ENCODE results near the gene SORT1.

Gene SORT1

DNA sequence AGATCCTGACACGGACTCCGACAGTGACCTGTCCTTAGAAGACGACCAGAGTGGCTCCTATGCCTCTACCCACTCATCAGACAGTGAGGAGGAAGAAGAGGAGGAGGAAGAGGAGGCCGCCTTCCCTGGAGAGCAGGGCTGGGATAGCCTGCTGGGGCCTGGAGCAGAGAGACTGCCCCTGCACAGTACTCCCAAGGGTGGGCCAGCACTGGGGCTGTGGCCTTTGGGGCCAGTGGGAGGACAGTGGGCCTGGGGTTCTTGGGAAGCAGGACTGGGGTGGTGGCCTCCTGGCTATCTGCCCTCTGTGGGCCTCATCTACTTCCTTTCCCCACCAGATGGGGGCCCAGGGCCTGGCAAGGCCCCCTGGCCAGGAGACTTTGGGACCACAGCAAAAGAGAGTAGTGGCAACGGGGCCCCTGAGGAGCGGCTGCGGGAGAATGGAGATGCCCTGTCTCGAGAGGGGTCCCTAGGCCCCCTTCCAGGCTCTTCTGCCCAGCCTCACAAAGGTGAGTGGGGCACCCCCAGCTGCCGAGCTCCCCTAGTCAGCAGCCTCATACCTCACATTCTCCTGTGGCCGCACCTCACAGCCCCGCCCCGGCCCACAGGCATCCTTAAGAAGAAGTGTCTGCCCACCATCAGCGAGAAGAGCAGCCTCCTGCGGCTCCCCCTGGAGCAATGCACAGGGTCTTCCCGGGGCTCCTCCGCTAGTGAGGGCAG lies 124.7 kb downstream of the SORT1 start:
- no peak for DNase-seq

DNA sequence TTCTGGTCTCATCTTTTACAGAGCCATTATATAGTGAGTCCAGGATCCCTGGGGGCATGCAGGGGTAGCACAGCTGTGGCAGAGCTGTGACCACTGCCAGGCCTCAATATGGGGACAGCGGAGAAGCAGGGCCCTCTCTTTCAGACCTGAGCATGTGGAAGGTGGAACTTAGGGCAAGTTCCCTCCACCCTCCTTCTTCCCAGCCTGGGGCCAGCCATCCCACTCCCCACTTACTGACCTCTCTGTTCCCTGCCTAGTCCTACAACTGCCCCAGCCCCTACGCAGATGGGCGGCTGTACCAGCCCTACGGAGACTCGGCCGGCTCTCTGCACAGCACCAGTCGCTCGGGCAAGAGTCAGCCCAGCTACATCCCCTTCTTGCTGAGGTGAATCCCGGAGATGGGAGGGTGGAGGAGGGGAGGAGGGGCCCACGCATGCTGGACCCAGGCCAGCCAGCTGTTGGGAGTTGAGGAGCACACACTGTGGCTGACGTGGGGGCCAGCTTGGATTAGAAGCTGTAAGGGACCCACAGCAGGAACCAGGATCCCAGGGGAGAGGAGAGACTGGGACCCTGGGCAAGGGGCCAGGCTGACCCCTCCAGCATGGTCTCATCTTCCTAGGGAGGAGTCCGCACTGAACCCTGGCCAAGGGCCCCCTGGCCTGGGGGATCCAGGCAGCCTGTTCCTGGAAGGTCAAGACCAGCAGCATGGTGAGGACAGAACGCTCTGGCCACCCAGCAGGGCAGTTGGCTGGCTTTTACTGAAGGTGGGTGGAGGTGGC lies 125.5 kb downstream of the SORT1 start:
- DNase-seq: no peak

DNA sequence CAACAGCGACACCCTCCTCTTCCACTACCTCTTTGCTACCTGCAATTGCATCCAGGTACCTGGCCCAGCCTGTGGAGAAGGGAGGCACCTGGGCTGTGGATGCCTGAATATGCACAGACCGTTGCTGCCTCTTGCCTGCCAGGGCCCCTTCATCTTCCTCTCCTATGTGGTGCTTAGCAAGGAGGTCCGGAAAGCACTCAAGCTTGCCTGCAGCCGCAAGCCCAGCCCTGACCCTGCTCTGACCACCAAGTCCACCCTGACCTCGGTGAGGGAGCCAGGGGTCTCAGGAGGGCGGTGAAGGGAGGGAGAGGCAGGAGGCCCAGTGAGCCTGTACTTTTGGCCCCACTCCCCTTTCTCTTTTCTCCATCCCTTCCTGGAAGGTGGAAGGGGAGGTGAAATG lies 126.3 kb downstream of the SORT1 start:
- DNase-seq: no peak

DNA sequence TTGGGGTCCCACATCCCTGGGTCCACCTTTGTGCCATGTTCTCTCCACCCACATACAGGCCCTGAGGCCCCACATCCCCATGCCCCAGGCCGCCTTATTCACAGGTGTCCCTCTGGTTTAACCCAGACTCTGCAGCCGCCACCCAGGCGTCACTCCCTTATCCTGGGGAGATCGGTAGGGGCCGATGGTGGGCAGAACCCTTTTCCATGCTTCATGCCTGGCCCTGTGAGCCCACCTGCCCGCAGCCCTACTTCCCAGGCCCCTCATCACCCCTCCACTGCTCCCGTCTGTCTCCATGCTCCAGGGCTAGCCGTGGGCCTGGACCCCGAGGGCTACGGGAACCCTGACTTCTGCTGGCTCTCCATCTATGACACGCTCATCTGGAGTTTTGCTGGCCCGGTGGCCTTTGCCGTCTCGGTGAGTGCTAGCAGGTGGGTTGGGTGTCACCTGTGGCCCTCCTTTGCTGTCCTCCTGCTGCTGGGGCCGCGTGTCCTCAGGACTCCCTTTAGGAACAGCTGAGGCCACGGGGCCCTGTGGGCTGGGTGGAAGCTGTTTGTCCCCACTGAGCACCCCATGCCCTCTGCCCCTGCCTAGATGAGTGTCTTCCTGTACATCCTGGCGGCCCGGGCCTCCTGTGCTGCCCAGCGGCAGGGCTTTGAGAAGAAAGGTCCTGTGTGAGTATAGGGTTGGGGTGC lies 126.9 kb downstream of the SORT1 start:
- no peak for DNase-seq

DNA sequence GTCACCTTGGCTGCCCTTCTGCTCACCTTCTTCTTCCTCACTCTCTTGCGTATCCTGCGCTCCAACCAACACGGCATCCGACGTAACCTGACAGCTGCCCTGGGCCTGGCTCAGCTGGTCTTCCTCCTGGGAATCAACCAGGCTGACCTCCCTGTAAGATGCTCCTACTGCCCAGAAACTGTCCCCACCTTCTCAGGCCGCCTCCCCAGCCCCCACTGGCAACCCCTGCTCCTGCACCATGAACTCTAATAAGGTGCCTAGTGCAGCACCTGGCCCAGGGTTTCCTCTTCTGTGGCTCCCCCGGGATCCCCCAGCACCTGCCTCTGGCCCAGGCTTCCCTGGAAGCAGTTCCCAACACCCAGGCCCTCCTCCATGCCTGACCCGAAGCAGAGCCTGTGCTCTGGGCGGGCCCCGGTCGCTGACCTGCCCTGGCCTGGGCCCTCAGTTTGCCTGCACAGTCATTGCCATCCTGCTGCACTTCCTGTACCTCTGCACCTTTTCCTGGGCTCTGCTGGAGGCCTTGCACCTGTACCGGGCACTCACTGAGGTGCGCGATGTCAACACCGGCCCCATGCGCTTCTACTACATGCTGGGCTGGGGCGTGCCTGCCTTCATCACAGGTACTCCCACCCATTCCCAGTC lies 127.6 kb downstream of the SORT1 start:
- no peak for DNase-seq

DNA sequence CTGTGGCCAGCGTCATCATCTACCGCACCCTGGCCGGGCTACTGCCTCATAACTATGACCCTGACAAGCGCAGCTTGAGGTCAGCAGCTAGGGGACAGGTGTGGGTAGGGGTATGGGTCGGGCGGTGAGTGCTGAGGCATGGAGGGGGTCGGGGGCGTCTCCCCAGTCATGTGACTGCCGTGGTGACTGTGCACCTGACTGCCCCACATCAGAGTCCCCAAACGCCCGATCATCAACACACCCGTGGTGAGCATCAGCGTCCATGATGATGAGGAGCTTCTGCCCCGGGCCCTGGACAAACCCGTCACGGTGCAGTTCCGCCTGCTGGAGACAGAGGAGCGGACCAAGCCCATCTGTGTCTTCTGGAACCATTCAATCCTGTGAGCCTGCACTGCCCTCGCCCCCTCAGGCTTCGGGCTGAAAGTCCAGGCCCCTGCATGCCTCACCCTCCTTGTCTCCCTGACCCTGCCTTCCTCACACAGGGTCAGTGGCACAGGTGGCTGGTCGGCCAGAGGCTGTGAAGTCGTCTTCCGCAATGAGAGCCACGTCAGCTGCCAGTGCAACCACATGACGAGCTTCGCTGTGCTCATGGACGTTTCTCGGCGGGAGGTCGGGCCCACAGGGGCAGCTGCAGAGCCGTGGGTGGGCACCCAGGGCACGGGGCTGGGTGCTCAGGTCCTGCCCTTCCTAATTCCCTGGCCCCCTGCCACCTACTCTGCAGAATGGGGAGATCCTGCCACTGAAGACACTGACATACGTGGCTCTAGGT lies 128.3 kb downstream of the SORT1 start:
- no peak for DNase-seq

DNA sequence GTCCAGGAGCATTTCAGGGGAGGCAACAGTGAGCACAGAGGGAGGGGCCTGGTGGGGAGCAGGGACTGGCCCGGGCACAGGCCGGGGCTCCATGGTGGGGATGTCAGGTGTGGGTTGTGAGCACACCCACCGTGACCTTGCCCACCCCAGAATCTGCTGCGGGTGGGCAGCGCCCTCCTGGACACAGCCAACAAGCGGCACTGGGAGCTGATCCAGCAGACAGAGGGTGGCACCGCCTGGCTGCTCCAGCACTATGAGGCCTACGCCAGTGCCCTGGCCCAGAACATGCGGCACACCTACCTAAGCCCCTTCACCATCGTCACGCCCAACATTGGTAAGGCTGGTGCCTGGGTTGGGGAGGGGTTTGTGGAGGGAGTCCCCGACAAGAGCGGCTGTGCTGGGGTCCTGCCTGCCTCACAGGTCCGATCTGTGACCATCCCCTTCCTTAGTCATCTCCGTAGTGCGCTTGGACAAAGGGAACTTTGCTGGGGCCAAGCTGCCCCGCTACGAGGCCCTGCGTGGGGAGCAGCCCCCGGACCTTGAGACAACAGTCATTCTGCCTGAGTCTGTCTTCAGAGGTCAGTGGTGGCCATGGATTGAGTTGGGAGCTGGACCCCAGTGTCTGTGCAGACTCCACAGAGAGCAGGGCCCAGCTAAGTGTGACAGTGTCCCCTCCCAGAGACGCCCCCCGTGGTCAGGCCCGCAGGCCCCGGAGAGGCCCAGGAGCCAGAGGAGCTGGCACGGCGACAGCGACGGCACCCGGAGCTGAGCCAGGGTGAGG lies 129.1 kb downstream of the SORT1 start:
- peak in 2 of 14 donors; percentile 39 for DNase-seq

DNA sequence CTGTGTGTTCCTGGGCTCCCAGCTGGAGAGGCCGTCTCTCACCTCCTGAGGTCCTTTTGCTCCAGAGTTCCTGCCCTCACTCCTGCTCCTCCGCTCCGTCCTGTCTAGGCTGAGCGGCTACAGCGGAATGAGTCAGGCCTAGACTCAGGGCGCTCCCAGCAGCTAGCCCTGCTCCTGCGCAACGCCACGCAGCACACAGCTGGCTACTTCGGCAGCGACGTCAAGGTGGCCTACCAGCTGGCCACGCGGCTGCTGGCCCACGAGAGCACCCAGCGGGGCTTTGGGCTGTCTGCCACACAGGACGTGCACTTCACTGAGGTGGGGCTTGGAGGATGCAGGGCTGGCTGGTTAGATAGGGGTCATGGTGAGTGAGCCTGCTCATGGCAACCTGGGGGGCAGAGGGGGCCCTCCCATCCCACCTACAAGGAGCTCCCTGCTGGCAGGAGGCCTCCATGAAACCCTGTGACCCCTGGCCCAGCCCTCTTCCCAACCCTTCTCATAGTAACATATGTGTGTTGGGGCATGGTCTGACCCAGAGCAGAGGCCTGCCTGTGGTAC lies 129.9 kb downstream of the SORT1 start:
- DNase-seq: no peak

DNA sequence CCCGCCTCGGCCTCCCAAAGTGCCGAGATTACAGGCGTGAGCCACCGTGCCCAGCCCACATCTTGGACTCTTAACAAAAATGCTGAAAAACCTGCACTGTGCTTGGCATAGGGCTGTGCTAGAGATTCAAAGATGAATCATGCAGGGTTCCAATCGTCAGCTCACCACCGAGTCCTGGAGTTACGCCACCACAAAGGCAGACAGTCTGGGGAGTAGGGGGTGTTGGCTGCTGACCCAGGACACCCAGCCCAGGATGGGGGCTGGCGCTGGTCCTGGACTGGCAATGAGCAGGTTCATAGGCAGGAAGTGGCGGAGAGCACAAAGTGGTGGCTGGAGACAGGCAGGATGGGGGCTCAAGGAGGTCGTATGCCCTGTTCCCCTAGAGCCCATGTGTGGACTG lies 130.8 kb downstream of the SORT1 start:
- peak in 1 of 14 donors; percentile 43 for DNase-seq

DNA sequence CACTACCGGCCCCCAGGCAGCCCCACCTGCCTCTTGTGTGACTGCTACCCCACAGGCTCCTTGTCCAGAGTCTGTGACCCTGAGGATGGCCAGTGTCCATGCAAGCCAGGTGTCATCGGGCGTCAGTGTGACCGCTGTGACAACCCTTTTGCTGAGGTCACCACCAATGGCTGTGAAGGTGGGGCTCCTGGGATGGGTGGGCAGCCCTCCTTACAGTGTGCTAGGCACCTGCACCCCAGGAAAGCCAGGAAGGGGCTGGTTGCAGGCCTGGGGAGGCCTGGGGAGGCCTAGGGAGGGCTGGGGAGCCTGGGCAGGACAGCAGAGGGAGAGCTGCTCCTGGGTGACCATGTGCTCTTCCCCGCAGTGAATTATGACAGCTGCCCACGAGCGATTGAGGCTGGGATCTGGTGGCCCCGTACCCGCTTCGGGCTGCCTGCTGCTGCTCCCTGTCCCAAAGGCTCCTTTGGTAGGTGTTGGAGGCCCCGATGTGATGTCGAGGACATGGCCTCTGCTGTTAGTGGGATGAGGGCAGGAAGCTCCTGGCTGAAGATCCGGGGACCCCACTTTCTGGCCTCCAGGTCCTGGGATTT lies 131.9 kb downstream of the SORT1 start:
- no peak for DNase-seq

DNA sequence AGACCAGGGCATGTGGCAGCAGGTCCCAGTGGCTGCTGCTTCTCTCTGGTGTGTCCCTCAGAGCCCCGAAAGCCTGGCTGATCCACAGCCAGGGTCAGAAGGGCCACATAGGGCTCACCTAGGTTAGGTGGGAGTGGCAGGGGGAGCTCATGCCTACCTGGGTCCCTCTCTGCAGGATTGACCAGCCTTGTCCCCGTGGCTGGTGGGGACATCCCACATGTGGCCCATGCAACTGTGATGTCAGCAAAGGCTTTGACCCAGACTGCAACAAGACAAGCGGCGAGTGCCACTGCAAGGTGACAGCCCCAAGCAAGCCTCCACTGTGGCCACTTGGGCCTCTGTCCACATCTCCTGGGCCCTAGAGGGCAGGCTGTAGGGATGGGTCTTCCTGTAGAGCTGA lies 132.7 kb downstream of the SORT1 start:
- no peak for DNase-seq

DNA sequence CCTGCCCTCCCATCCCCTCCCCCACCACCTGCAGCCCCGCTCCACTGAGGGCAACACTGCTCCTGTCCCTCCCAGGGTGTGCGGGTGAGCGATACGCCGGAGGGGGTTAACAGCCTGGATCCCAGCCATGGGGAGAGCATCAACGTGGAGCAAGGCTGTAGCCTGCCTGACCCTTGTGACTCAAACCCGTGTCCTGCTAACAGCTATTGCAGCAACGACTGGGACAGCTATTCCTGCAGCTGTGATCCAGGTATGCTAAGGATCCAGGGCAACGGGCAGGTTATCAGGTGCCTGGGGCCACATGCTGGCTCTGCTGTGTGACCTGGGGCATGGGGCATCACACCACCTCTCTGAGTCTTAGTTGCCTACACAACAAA lies 133.4 kb downstream of the SORT1 start:
- no peak for DNase-seq

DNA sequence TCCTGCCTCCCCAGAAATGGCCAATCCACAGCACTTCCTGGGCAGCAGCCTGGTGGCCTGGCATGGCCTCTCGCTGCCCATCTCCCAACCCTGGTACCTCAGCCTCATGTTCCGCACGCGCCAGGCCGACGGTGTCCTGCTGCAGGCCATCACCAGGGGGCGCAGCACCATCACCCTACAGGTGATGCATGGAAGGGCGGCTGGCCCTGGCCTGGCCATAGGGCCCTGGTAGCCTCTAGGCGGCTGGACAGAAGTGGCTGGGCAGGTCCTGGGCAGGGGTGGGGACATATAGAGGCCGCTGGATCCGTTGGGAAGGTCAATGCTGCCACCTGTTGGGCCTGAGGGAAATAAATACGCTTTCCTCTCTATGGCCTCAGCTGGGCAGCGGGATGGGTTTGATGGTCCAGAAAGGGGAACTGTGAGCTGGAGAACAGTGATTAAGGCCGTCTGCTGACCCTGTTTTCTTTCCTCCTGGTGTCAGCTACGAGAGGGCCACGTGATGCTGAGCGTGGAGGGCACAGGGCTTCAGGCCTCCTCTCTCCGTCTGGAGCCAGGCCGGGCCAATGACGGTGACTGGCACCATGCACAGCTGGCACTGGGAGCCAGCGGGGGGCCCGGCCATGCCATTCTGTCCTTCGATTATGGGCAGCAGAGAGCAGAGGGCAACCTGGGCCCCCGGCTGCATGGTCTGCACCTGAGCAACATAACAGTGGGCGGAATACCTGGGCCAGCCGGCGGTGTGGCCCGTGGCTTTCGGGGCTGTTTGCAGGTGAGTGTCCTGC lies 133.9 kb downstream of the SORT1 start:
- peak in 12 of 14 donors; percentile 39 to 87 (median 79) for DNase-seq

DNA sequence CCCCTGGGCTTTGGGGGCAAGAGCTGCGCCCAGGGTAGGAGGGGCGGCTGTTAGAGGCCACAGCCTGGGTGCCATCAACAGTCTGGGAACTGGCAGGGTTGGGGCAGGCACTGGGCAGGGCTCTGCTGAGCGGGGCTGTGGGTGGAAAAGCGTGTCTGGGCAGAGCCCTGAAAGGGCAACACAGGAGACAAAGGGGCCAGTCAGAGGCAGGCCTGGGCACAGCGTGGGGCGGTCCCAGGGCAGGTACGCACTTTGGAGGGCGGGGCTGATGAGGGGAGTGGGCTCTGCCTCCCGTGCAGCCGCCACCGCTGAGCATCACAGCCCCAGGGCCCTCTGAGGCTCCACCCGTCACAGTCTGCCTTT lies 134.5 kb downstream of the SORT1 start:
- no peak for DNase-seq

DNA sequence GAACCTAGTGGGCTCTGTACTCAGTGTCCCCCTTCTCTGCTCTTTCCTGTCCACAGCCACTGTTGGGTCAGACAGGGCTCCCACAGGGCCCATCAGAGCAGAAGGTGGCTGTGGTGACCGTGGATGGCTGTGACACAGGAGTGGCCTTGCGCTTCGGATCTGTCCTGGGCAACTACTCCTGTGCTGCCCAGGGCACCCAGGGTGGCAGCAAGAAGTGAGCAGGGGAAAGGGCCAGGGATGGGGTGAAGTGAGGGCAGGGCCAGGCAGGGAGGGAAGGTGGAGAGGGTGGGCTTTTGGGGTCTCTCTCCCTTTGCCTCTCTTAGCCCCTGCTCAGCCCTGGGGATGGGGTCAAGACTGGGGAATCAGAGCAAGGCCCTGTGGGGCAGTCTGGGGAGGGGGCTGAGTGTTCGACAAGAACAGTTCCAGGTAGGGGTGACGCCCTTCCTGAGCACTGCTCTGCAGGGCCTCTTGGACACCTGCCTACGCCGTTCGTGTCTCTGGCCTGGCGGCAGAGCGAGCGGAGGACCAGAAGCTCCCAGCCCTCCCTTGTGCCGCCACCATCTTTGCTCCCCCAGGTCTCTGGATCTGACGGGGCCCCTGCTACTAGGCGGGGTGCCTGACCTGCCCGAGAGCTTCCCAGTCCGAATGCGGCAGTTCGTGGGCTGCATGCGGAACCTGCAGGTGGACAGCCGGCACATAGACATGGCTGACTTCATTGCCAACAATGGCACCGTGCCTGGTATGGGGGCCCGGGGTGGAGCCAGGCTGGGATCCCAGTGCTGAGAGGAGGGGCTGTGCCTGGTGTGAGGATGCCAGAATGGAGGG lies 135.3 kb downstream of the SORT1 start:
- no peak for DNase-seq

DNA sequence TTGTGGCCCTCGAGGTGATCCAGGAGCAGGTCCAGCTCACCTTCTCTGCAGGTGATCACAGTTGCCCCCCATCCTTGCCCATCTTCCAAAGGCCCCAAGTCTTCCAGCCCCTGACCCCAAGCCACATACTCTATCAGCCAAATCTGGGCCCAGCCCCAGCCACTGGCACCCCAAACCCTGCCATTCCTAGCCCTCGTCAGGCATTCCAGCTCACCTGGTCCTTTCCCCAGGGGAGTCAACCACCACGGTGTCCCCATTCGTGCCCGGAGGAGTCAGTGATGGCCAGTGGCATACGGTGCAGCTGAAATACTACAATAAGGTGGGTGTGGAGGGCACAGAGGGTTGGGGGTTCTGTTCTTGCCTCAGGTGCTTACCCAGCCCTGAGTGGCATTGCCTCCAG lies 136.1 kb downstream of the SORT1 start:
- DNase-seq: no peak

DNA sequence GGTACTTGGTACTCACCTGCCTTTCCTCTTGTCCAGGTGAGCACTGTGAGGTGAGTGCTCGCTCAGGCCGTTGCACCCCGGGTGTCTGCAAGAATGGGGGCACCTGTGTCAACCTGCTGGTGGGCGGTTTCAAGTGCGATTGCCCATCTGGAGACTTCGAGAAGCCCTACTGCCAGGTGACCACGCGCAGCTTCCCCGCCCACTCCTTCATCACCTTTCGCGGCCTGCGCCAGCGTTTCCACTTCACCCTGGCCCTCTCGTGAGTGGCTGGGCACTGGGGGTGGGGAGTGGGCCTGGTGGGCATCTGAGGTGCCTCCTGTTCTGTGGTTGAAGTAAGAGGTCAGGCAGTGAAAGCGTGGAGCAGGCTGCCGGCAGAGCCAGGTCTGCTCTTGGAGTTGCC lies 136.7 kb downstream of the SORT1 start:
- no peak for DNase-seq

DNA sequence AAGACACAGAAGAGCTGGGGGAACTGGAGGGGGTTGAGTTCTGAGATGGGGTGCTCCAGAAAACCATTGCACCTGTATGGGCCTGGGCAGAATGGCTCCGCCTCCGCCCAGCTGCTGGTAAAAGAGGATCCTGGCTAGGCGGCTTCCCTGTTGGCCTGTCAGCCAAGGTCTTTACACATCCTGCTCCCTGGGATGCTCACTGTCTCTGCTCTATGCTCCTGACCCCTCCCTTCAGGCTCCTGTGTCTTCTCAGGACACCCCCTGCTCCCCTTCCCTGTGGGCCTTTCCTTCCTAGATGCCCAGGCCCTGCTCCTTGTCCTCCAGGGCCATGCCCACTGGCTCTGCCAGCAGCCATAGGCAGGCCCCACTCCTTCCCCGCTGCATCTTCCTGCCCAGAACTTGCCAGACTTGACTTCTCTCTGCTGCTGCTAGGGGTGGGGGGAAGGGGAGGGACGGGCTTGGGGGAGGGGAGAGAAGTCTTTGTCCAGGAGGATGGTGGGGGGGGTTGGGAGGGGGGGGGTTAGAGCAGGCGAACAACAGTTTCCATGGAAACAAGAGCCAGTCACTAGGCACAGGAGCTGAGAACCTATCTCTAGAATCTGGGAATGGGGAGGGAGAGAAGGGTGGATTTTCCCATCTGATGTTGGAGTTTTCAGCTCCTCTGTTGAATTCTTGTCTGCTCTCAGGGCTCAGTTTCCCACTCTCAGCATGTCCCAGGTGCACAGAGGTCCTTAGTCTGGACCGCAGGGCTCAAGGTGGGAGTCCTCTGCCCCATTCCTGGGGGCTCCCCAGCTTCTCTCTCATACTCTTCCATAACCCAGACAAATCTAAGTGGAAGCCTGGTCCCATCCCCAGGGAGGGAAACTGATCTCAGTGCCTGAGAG lies 137.8 kb downstream of the SORT1 start:
- no peak for DNase-seq
